Bronchial epithelial cell (primary cell): ENCODE results near the gene CDON. TPM values are rescaled to one million over a fixed set of nuclear protein-coding genes. Genes with fewer than 3 reads are reported as not detected.

ENCODE experiments used
- DNase-seq: peaks from one replicate; pipeline ENCODE4 v3.0.0-alpha.2; 2010; ENCODE audit warnings: low read depth
- FAIRE-seq: peaks from 2 replicates; lab custom pipeline; 2011; peaks lifted over from hg19 to GRCh38; lab: Jason Lieb, UNC
- H3K27me3 ChIP-seq: 2 replicates; pipeline ENCODE4 v1.5.1; 2011; ENCODE audit warnings: low read length; ENCODE audit not compliant: control insufficient read depth, insufficient read depth
- H3K36me3 ChIP-seq: 2 replicates; pipeline ENCODE4 v1.5.1; 2011; ENCODE audit warnings: low read length; ENCODE audit not compliant: control insufficient read depth, insufficient read depth
- H3K4me3 ChIP-seq: 2 replicates; pipeline ENCODE4 v1.5.1; 2011; ENCODE audit warnings: mild to moderate bottlenecking, low read depth, low read length, control low read depth
- total RNA-seq: library from RNA; depleted of rRNA; stranded (reverse); fragments of >200 nt; gene quantifications from 2 replicates; pipeline ENCODE4 v1.2.1, GENCODE V29; 2014
- TF ChIP-seq, protein P1 (sequence below): IDR thresholded peaks from 2 replicates; pipeline ENCODE4 v1.5.1; 2011; ENCODE audit warnings: mild to moderate bottlenecking, moderate library complexity, low read length, control low read depth, inconsistent platforms; ENCODE audit not compliant: insufficient read depth, severe bottlenecking

CDON gene
- total RNA-seq, 1 donor from 2014 or later, result 2.9 TPM

DNA sequence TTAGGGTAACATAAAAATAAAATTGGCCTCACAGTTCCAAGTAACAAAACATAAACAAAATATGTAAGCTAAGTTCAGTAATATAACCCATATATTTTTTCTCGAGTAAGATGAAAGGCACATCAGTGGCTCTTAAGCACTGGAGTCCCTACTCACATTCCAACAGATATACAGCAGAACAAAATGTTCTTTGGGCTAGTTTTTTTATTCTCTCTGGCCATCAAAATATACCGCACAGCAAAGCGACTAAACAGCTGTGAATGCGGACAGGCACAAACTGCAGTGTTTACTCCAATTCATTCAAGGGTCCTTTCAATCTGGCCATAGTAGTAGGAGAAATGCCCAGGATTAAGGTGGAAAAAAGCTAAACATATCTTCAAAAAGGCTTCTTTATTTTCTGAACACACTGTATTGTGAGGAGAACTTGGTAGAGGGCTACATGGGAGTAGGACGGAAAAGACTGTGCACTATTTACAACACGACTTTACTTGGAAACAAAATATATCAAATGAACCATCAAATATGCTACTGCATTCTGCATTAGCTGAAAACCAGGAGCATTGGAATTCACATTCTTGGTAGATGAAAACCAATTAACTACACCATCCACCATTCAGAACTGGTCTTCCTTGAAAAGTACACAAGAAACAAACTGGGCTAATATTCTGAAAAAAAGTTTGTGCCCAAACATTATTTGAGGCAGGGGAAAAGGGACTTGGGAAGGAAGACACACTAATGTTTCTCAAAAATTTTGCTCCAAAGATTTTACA is 4.4 kb downstream of the CDON start:
- no peaks in the 10 kb centered on the region for H3K36me3 ChIP-seq
- DNase-seq (no peak), FAIRE-seq (no peak)
- H3K27me3 ChIP-seq, result peaks cover 7% of the 10 kb centered on the region
- TF ChIP-seq, protein P1, sequence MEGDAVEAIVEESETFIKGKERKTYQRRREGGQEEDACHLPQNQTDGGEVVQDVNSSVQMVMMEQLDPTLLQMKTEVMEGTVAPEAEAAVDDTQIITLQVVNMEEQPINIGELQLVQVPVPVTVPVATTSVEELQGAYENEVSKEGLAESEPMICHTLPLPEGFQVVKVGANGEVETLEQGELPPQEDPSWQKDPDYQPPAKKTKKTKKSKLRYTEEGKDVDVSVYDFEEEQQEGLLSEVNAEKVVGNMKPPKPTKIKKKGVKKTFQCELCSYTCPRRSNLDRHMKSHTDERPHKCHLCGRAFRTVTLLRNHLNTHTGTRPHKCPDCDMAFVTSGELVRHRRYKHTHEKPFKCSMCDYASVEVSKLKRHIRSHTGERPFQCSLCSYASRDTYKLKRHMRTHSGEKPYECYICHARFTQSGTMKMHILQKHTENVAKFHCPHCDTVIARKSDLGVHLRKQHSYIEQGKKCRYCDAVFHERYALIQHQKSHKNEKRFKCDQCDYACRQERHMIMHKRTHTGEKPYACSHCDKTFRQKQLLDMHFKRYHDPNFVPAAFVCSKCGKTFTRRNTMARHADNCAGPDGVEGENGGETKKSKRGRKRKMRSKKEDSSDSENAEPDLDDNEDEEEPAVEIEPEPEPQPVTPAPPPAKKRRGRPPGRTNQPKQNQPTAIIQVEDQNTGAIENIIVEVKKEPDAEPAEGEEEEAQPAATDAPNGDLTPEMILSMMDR, result no peak
- H3K4me3 ChIP-seq, result no peak overlapping the region

- Histone ChIP-seq H3K36me3 (no peaks in the 10 kb centered on the region), H3K27me3 (peaks cover 7% of the 10 kb centered on the region), H3K4me3 (no peak overlapping the region)
- TF ChIP-seq, protein P1, result no peak
- DNase-seq (no peak), FAIRE-seq (no peak)
Observed at GRCh38 chr11:126054882-126055281, 7.8 kb downstream of the CDON start.

GRCh38 chr11:126054408-126054807 is 8.3 kb downstream of the CDON start:
- TF ChIP-seq, protein P1, result no peak
- H3K4me3 ChIP-seq, result no peak overlapping the region
- FAIRE-seq (no peak), DNase-seq (no peak)
- H3K36me3 ChIP-seq, result no peaks in the 10 kb centered on the region
- H3K27me3 ChIP-seq, result peaks cover 5% of the 10 kb centered on the region

GRCh38 chr11:126053415-126054286 is 9.0 kb downstream of the CDON start:
- no peak for DNase-seq
- H3K36me3 ChIP-seq, result no peaks in the 10 kb centered on the region
- H3K27me3 ChIP-seq, result peaks cover 2% of the 10 kb centered on the region
- no peak for FAIRE-seq
- no peak overlapping the region for H3K4me3 ChIP-seq
- TF ChIP-seq, protein P1, result no peak

DNA sequence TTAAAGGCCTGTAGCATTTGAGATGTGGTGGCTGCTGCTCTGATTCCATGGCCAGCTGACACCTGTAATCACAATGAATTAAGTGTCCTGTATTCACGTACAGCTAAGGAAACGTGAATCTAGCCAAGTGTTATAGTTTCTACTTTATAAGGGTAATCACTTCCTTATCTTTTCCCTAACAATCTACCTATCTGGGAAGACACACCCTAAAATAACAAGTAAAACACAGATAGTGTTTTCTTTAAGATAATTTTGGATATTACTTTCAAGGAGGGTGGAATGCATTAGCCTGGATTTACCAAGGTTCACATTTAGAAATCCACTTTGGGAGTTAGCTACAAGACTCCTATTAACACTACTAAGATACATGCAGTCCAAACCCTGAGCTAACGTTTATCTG is 11.5 kb downstream of the CDON start:
- no peaks in the 10 kb centered on the region for H3K36me3 ChIP-seq

More for the DNA sequence above, 11.5 kb downstream of the CDON start:
- Histone ChIP-seq H3K4me3 (no peak overlapping the region), H3K27me3 (no peaks in the 10 kb centered on the region)
- TF ChIP-seq, protein P1, result no peak
- FAIRE-seq, result no peak
- no peak for DNase-seq
